Calu3 (cell line): ENCODE data around the gene CETN3. TPM values are rescaled to one million over a fixed set of nuclear protein-coding genes. Genes with fewer than 3 reads are reported as not detected.

Experiments used
- BruUV-seq: library from RNA; stranded (reverse); fragments of 400-500 nt; replicated peaks from 2 replicates; lab custom pipeline; 2021; lab: Mats Ljungman, UMichigan
- CTCF ChIA-PET: fragments of 300-600 bp; sonication (Branson Sonifier 250); formaldehyde crosslinking; loops from one replicate; lab custom pipeline; 2022; ENCODE audit warnings: antibody characterized with exemption; lab: Charles Lee
- DNase-seq: peaks from one replicate; pipeline ENCODE4 v3.0.0; 2022
- H3K27ac Mint-ChIP-seq: one replicate; pipeline ENCODE4 v1.8.0; 2022; ENCODE audit warnings: mixed read lengths; ENCODE audit not compliant: unreplicated experiment
- H3K27me3 Mint-ChIP-seq: one replicate; pipeline ENCODE4 v1.8.0; 2022; ENCODE audit warnings: mixed read lengths; ENCODE audit not compliant: unreplicated experiment
- H3K36me3 Mint-ChIP-seq: one replicate; pipeline ENCODE4 v1.8.0; 2022; ENCODE audit warnings: mild to moderate bottlenecking, moderate library complexity, mixed read lengths; ENCODE audit not compliant: insufficient read depth, unreplicated experiment
- H3K4me1 Mint-ChIP-seq: one replicate; pipeline ENCODE4 v1.8.0; 2022; ENCODE audit warnings: mild to moderate bottlenecking, low read depth, mixed read lengths; ENCODE audit not compliant: unreplicated experiment
- H3K4me3 Mint-ChIP-seq: one replicate; pipeline ENCODE4 v1.8.0; 2022; ENCODE audit warnings: mild to moderate bottlenecking, low read depth, moderate library complexity, mixed read lengths; ENCODE audit not compliant: unreplicated experiment
- H3K9me3 Mint-ChIP-seq: one replicate; pipeline ENCODE4 v1.8.0; 2022; ENCODE audit warnings: low read depth, mixed read lengths; ENCODE audit not compliant: unreplicated experiment
- CTCF ChIP-seq: fragments of 200-600 bp; IDR thresholded peaks from one replicate; pipeline ENCODE4 v1.8.0; 2022; ENCODE audit warnings: antibody characterized with exemption; ENCODE audit not compliant: unreplicated experiment
- intact Hi-C: fragments of 100-400 bp; cut with micrococcal nuclease; formaldehyde crosslinking; loops from one replicate; pipeline ENCODE4 v1.10.0; 2022; ENCODE audit not compliant: unreplicated experiment
- total RNA-seq: library from RNA; stranded (reverse); gene quantifications from 2 replicates; pipeline ENCODE4 v1.2.3, GENCODE V29; 2022

The CETN3 gene
- total RNA-seq, 1 experiment from 2014 or later, result 40.3 TPM

DNA sequence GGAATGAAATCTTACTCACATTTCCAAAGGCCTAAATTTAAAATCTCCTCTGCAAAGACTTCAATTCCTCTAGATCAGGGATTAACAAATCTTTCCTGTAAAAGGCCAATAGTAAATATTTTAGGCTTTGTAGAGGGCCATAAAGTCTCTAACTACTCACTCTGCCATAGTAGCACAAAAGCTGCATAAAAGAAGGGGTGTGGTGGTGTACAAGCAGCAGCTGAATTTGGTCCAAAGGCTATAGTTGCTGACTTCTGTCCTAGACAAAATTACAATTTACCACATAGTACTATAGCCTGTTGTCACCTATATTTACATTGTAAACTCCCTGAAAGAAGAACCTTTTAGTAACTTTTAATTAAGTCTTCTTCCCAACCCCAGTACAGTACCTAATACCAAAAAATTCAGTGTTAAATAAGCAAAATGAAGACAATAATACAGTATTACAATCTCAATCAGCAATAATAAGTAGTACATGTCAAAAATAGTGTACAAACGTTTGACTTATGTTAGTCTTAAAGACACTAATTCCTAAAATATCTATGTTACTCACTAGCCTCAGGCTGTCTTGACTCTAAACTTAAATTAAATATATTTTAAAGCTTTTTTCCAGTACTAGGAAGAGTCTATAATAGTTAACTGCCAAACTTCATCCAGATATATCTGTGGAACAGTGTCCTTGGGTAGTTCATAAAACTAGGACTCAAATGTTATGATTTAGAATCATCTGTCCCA lies 6.9 kb downstream of the CETN3 start:
- Mint-ChIP-seq H3K4me1 (peaks cover 25% of the 10 kb centered on the region), H3K27me3 (no peaks in the 10 kb centered on the region), H3K4me3 (no peak overlapping the region), H3K36me3 (peaks cover 18% of the 10 kb centered on the region), H3K27ac (no peak overlapping the region), H3K9me3 (no peaks in the 10 kb centered on the region)
- intact Hi-C loops, result loop anchor here (5.0 kb wide), 1 partner anchor 1665 kb away; no protein-coding TSS in a partner anchor
- CTCF ChIA-PET, result no interaction called here
- TF ChIP-seq CTCF, result no peak
- BruUV-seq, result no TSS peak
- DNase-seq, result no peak

GRCh38 chr5:90399251-90399650 lies 10.3 kb downstream of the CETN3 start:
- CTCF ChIA-PET, result no interaction called here
- Mint-ChIP-seq H3K27ac (no peak overlapping the region), H3K4me3 (no peak overlapping the region), H3K4me1 (peaks cover 8% of the 10 kb centered on the region), H3K36me3 (peaks cover 5% of the 10 kb centered on the region), H3K9me3 (no peaks in the 10 kb centered on the region), H3K27me3 (no peaks in the 10 kb centered on the region)
- intact Hi-C loops, result no loop called here
- no peak for TF ChIP-seq CTCF
- no peak for DNase-seq
- BruUV-seq, result no TSS peak

- Mint-ChIP-seq H3K36me3 (peaks cover 5% of the 10 kb centered on the region), H3K27ac (no peak overlapping the region), H3K27me3 (no peaks in the 10 kb centered on the region), H3K4me1 (peaks cover 8% of the 10 kb centered on the region), H3K9me3 (no peaks in the 10 kb centered on the region), H3K4me3 (no peak overlapping the region)
- TF ChIP-seq CTCF, result no peak
- DNase-seq, result no peak
- CTCF ChIA-PET, result no interaction called here
- no TSS peak for BruUV-seq
- intact Hi-C loops, result no loop called here
Observed at GRCh38 chr5:90398726-90399125, 10.8 kb downstream of the CETN3 start.

DNA sequence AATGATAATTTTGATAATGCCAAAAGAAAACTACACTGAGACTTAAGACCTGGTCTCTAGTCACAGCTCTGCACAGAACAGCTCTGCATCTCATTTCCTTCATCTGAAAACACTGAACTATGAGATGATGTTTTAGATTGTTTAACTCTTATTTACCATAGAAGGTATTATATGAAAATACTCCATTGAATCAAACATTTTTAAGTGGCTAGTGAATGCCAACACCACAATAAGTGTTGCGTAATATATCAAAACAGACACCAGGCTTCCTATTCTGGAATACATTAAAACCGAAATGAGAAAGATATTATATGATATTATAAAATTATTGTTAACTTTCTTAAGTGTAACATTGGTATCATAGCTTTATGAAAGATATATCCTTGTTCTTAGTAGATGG lies 14.6 kb downstream of the CETN3 start:
- no peak for DNase-seq
- no peak overlapping the region for H3K4me3 Mint-ChIP-seq
- no peak for TF ChIP-seq CTCF
- peaks cover 5% of the 10 kb centered on the region for H3K36me3 Mint-ChIP-seq
- H3K4me1 Mint-ChIP-seq, result peaks cover 19% of the 10 kb centered on the region
- H3K27ac Mint-ChIP-seq, result no peak overlapping the region
- H3K9me3 Mint-ChIP-seq, result no peaks in the 10 kb centered on the region
- CTCF ChIA-PET, result no interaction called here
- intact Hi-C loops, result no loop called here
- H3K27me3 Mint-ChIP-seq, result no peaks in the 10 kb centered on the region
- BruUV-seq, result no TSS peak
